ENCODE measurements around the gene MARCHF2. TPM values are rescaled to one million over a fixed set of nuclear protein-coding genes. Genes with fewer than 3 reads are reported as not detected.

The MARCHF2 gene
- total RNA-seq, 1 donor from 2014 or later: 84.0 TPM

GRCh38 chr19:8395621-8396082 lies 17.5 kb upstream of the MARCHF2 start:
- Histone ChIP-seq H3K27me3 (ENCODE audit: control insufficient read depth, insufficient read depth, low read length) (no peaks in the 10 kb centered on the region), H3K4me3 (ENCODE audit: low read depth, low read length) (no peak overlapping the region), H3K36me3 (ENCODE audit: control insufficient read depth, insufficient read depth, low read length) (peaks cover 15% of the 10 kb centered on the region)
- no peak for FAIRE-seq
- TF ChIP-seq CTCF (IDR thresholded peaks at IDR 0.05; ENCODE audit: insufficient read depth, low read length, severe bottlenecking): no peak
- no peak for DNase-seq (ENCODE audit: low read depth)

GRCh38 chr19:8396185-8396562 lies 16.9 kb upstream of the MARCHF2 start:
- peaks cover 15% of the 10 kb centered on the region for H3K36me3 ChIP-seq (ENCODE audit: control insufficient read depth, insufficient read depth, low read length)
- no peaks in the 10 kb centered on the region for H3K27me3 ChIP-seq (ENCODE audit: control insufficient read depth, insufficient read depth, low read length)
- DNase-seq (ENCODE audit: low read depth): no peak
- H3K4me3 ChIP-seq (ENCODE audit: low read depth, low read length): no peak overlapping the region
- no peak for TF ChIP-seq CTCF (IDR thresholded peaks at IDR 0.05; ENCODE audit: insufficient read depth, low read length, severe bottlenecking)
- FAIRE-seq: no peak

GRCh38 chr19:8396563-8397203 lies 16.4 kb upstream of the MARCHF2 start:
- Histone ChIP-seq H3K4me3 (ENCODE audit: low read depth, low read length) (no peak overlapping the region), H3K27me3 (ENCODE audit: control insufficient read depth, insufficient read depth, low read length) (no peaks in the 10 kb centered on the region), H3K36me3 (ENCODE audit: control insufficient read depth, insufficient read depth, low read length) (peaks cover 15% of the 10 kb centered on the region)
- DNase-seq (ENCODE audit: low read depth) (peak; percentile 38), FAIRE-seq (no peak)
- peak; percentile 81 for TF ChIP-seq CTCF (IDR thresholded peaks at IDR 0.05; ENCODE audit: insufficient read depth, low read length, severe bottlenecking)

GRCh38 chr19:8397271-8397670 lies 15.8 kb upstream of the MARCHF2 start:
- FAIRE-seq: no peak
- DNase-seq (ENCODE audit: low read depth): peak; percentile 20
- Histone ChIP-seq H3K36me3 (ENCODE audit: control insufficient read depth, insufficient read depth, low read length) (peaks cover 15% of the 10 kb centered on the region), H3K4me3 (ENCODE audit: low read depth, low read length) (no peak overlapping the region), H3K27me3 (ENCODE audit: control insufficient read depth, insufficient read depth, low read length) (no peaks in the 10 kb centered on the region)
- no peak for TF ChIP-seq CTCF (IDR thresholded peaks at IDR 0.05; ENCODE audit: insufficient read depth, low read length, severe bottlenecking)

- TF ChIP-seq CTCF (IDR thresholded peaks at IDR 0.05; ENCODE audit: insufficient read depth, low read length, severe bottlenecking): no peak
- H3K4me3 ChIP-seq (ENCODE audit: low read depth, low read length): no peak overlapping the region
- DNase-seq (ENCODE audit: low read depth) (no peak), FAIRE-seq (no peak)
- H3K27me3 ChIP-seq (ENCODE audit: control insufficient read depth, insufficient read depth, low read length): no peaks in the 10 kb centered on the region
- peaks cover 18% of the 10 kb centered on the region for H3K36me3 ChIP-seq (ENCODE audit: control insufficient read depth, insufficient read depth, low read length)
Measured at GRCh38 chr19:8397746-8398310, 15.3 kb upstream of the MARCHF2 start.
